HepG2 (cell line): ENCODE results near the gene MSI2. TPM values are rescaled to one million over a fixed set of nuclear protein-coding genes. Genes with fewer than 3 reads are reported as not detected.
A peak's percentile ranks its signal among the peaks of the same experiment; 100 is the strongest.

Experiments used
- ADNP ChIP-seq: sonication (generic); formaldehyde crosslinking; IDR thresholded peaks from 2 replicates; pipeline ENCODE4 v1.4.0; 2020; ENCODE audit warnings: missing genetic modification reagents
- BCLAF1 ChIP-seq: fragments of 450-650 bp; IDR thresholded peaks from 2 replicates; pipeline ENCODE4 v1.6.1; 2017; ENCODE audit warnings: mild to moderate bottlenecking
- HIVEP1 ChIP-seq: sonication (generic); formaldehyde crosslinking; IDR thresholded peaks from 2 replicates; pipeline ENCODE4 v1.4.0; 2020; ENCODE audit warnings: mild to moderate bottlenecking, missing genetic modification reagents
- ONECUT2 ChIP-seq: sonication (generic); formaldehyde crosslinking; IDR thresholded peaks from 2 replicates; pipeline ENCODE4 v1.4.0; 2020; ENCODE audit warnings: missing genetic modification reagents
- REL ChIP-seq: sonication (generic); formaldehyde crosslinking; conservative IDR thresholded peaks from 2 replicates; pipeline ENCODE4 v1.8.0; 2022; ENCODE audit warnings: mild to moderate bottlenecking, missing genetic modification reagents, moderate library complexity
- SKI ChIP-seq: fragments of 450-650 bp; IDR thresholded peaks from one replicate; pipeline ENCODE4 v1.6.1; 2018; ENCODE audit warnings: mild to moderate bottlenecking; ENCODE audit not compliant: partially characterized antibody
- SMARCE1 ChIP-seq: fragments of 450-650 bp; IDR thresholded peaks from 2 replicates; pipeline ENCODE4 v1.6.1; 2017; ENCODE audit warnings: borderline replicate concordance
- SMC3 ChIP-seq: IDR thresholded peaks from 2 replicates; pipeline ENCODE4 v1.6.1; 2011; ENCODE audit warnings: low read length, improper control_type of control experiment
- ZBTB37 ChIP-seq: sonication (generic); formaldehyde crosslinking; IDR thresholded peaks from 2 replicates; pipeline ENCODE4 v1.4.0; 2020; ENCODE audit warnings: mild to moderate bottlenecking, missing genetic modification reagents
- ZNF207 ChIP-seq: fragments of 450-650 bp; IDR thresholded peaks from 2 replicates; pipeline ENCODE4 v1.6.1; 2016; ENCODE audit warnings: antibody characterized with exemption, borderline replicate concordance
- ZNF224 ChIP-seq: sonication (generic); formaldehyde crosslinking; IDR thresholded peaks from 2 replicates; pipeline ENCODE4 v1.5.0; 2020; ENCODE audit warnings: mild to moderate bottlenecking, missing genetic modification reagents
- ZNF263 ChIP-seq: sonication (generic); formaldehyde crosslinking; IDR thresholded peaks from 2 replicates; pipeline ENCODE4 v1.4.0; 2020; ENCODE audit warnings: missing genetic modification reagents
- ZNF318 ChIP-seq: sonication (generic); formaldehyde crosslinking; IDR thresholded peaks from 2 replicates; pipeline ENCODE4 v1.4.0; 2020; ENCODE audit warnings: mild to moderate bottlenecking, missing genetic modification reagents
- ZNF543 ChIP-seq: sonication (generic); formaldehyde crosslinking; IDR thresholded peaks from 2 replicates; pipeline ENCODE4 v1.4.0; 2020; ENCODE audit warnings: mild to moderate bottlenecking, missing genetic modification reagents
- ZNF83 ChIP-seq: sonication (generic); formaldehyde crosslinking; IDR thresholded peaks from 2 replicates; pipeline ENCODE4 v1.4.0; 2020; ENCODE audit warnings: missing genetic modification reagents, mild to moderate bottlenecking, borderline replicate concordance
- ZSCAN21 ChIP-seq: sonication (generic); formaldehyde crosslinking; IDR thresholded peaks from 2 replicates; pipeline ENCODE4 v1.8.0; 2022; ENCODE audit warnings: mild to moderate bottlenecking, missing genetic modification reagents, moderate library complexity, borderline replicate concordance
- polyA plus RNA-seq, 8 experiments: library from polyadenylated mRNA; depleted of rRNA in 3 of 8; stranded (reverse) in 7 of 8; unstranded in 1 of 8; fragments of >200 nt; fragmentation: Illumina TruSeq in 4 of 8; extraction: Trizol in 4 of 8; gene quantifications; 2 replicates each; pipeline versions ENCODE4 v1.2.1 to v1.2.3, GENCODE V29; 2011 to 2016; ENCODE audit warnings: low read depth in 4 of 8, missing spikeins in 1 of 8, mixed read lengths in 1 of 8; ENCODE audit not compliant: insufficient read depth in 1 of 8
- total RNA-seq, 5 experiments: library from RNA; depleted of rRNA; stranded (reverse); fragments of >200 nt; fragmentation: Illumina TruSeq; extraction: Trizol; gene quantifications; 2 replicates each; pipeline ENCODE4 v1.2.3, GENCODE V29; 2016; ENCODE audit warnings: low read depth in 1 of 5

Gene MSI2
- total and polyA plus RNA-seq, 2 of the 13 experiments (the other 11 are each of a cell fraction or from before 2014, with no cell fraction given), result 77.5 to 78.4 TPM

GRCh38 chr17:57257895-57258851, 1.9 kb downstream of the MSI2 start (continued):
- TF ChIP-seq ZNF318 (CRISPR knock-in tag), result no peak
- TF ChIP-seq ZNF543 (CRISPR knock-in tag), result no peak
- TF ChIP-seq BCLAF1, result no peak
- TF ChIP-seq ONECUT2 (CRISPR knock-in tag), result no peak
- no peak for TF ChIP-seq ZSCAN21 (CRISPR knock-in tag)
- TF ChIP-seq SMC3, result no peak
- TF ChIP-seq ZNF207, result no peak
- TF ChIP-seq ADNP (CRISPR knock-in tag), result no peak
- peak; percentile 32; the same call in 1 of the 2 replicates for TF ChIP-seq ZNF263 (CRISPR knock-in tag)
- no peak for TF ChIP-seq SMARCE1
- TF ChIP-seq ZNF83 (CRISPR knock-in tag), result no peak
- no peak for TF ChIP-seq ZBTB37 (CRISPR knock-in tag)
- no peak for TF ChIP-seq ZNF224 (CRISPR knock-in tag)
- TF ChIP-seq HIVEP1 (CRISPR knock-in tag), result no peak
- no peak for TF ChIP-seq REL (CRISPR knock-in tag)
- TF ChIP-seq SKI, result no peak
